BLaER1 (cell line): Measurements from ENCODE around the gene CD79B.

Experiments used
- H3K27ac ChIP-seq: shearing (Covaris generic); formaldehyde crosslinking; 2 replicates; pipeline ENCODE4 v1.8.1; 2022
- H3K27me3 ChIP-seq: shearing (Covaris generic); formaldehyde crosslinking; 2 replicates; pipeline ENCODE4 v1.8.1; 2022
- H3K36me3 ChIP-seq: shearing (Covaris generic); formaldehyde crosslinking; 2 replicates; pipeline ENCODE4 v1.8.1; 2022
- H3K4me1 ChIP-seq: shearing (Covaris generic); formaldehyde crosslinking; 2 replicates; pipeline ENCODE4 v1.8.1; 2022
- H3K4me2 ChIP-seq: shearing (Covaris generic); formaldehyde crosslinking; 2 replicates; pipeline ENCODE4 v1.8.1; 2022
- H3K4me3 ChIP-seq: shearing (Covaris generic); formaldehyde crosslinking; 2 replicates; pipeline ENCODE4 v1.8.1; 2022
- H3K9ac ChIP-seq: shearing (Covaris generic); formaldehyde crosslinking; 2 replicates; pipeline ENCODE4 v1.8.1; 2022
- H3K9me3 ChIP-seq: shearing (Covaris generic); formaldehyde crosslinking; 2 replicates; pipeline ENCODE4 v1.8.1; 2022
- H4K20me1 ChIP-seq: shearing (Covaris generic); formaldehyde crosslinking; 2 replicates; pipeline ENCODE4 v1.8.1; 2022
- Cebpa-rat ChIP-seq: shearing (Covaris generic); IDR thresholded peaks from 2 replicates; pipeline ENCODE4 v1.8.1; 2022

CD79B gene

GRCh38 chr17:63934183-63935112 is 2.3 kb upstream of the CD79B start:
- Histone ChIP-seq H3K9me3 (no peaks in the 10 kb centered on the region), H3K36me3 (peaks cover 13% of the 10 kb centered on the region), H3K4me1 (peaks cover 88% of the 10 kb centered on the region), H3K4me3 (no peak overlapping the region), H3K4me2 (peak overlapping the region; percentile 99), H4K20me1 (peaks cover 20% of the 10 kb centered on the region), H3K27me3 (no peaks in the 10 kb centered on the region), H3K9ac (no peak overlapping the region), H3K27ac (peak overlapping the region; percentile 97; the same call in 1 of the 2 replicates)
- TF ChIP-seq Cebpa-rat: no peak

- Histone ChIP-seq H3K36me3 (peaks cover 21% of the 10 kb centered on the region), H4K20me1 (peaks cover 29% of the 10 kb centered on the region), H3K9me3 (no peaks in the 10 kb centered on the region), H3K4me3 (0 out of 2 replicates have a peak overlapping the region, but pooled peaks have one; percentile 90), H3K27me3 (no peaks in the 10 kb centered on the region), H3K4me1 (peaks cover 88% of the 10 kb centered on the region), H3K4me2 (peak overlapping the region; percentile 99), H3K9ac (peak overlapping the region; percentile 94; the same call in 1 of the 2 replicates), H3K27ac (peak overlapping the region; percentile 97)
- TF ChIP-seq Cebpa-rat: no peak
Observed at GRCh38 chr17:63933598-63933997, 1.5 kb upstream of the CD79B start.

GRCh38 chr17:63932721-63933120 is 590 bp upstream of the CD79B start:
- H3K36me3 ChIP-seq: peaks cover 30% of the 10 kb centered on the region
- H3K4me2 ChIP-seq: peak overlapping the region; percentile 99
- H3K9me3 ChIP-seq: no peaks in the 10 kb centered on the region
- H4K20me1 ChIP-seq: peaks cover 36% of the 10 kb centered on the region
- peak overlapping the region; percentile 90 for H3K4me3 ChIP-seq
- no peaks in the 10 kb centered on the region for H3K27me3 ChIP-seq
- H3K4me1 ChIP-seq: peaks cover 88% of the 10 kb centered on the region
- H3K27ac ChIP-seq: peak overlapping the region; percentile 97
- H3K9ac ChIP-seq: peak overlapping the region; percentile 94
- TF ChIP-seq Cebpa-rat: no peak

GRCh38 chr17:63930951-63931575 is 1.1 kb downstream of the CD79B start:
- peak overlapping the region; percentile 99 for H3K4me2 ChIP-seq
- peaks cover 39% of the 10 kb centered on the region for H4K20me1 ChIP-seq
- H3K36me3 ChIP-seq: peaks cover 30% of the 10 kb centered on the region
- H3K9ac ChIP-seq: peak overlapping the region; percentile 94
- peak overlapping the region; percentile 97 for H3K27ac ChIP-seq
- no peak for TF ChIP-seq Cebpa-rat
- no peaks in the 10 kb centered on the region for H3K27me3 ChIP-seq
- H3K4me1 ChIP-seq: peaks cover 88% of the 10 kb centered on the region
- H3K4me3 ChIP-seq: peak overlapping the region; percentile 90
- H3K9me3 ChIP-seq: no peaks in the 10 kb centered on the region

- peak overlapping the region; percentile 99 for H3K4me2 ChIP-seq
- H3K4me1 ChIP-seq: peaks cover 88% of the 10 kb centered on the region
- peak overlapping the region; percentile 97 for H3K27ac ChIP-seq
- peak overlapping the region; percentile 90 for H3K4me3 ChIP-seq
- H3K9me3 ChIP-seq: no peaks in the 10 kb centered on the region
- peaks cover 30% of the 10 kb centered on the region for H3K36me3 ChIP-seq
- no peak for TF ChIP-seq Cebpa-rat
- peaks cover 39% of the 10 kb centered on the region for H4K20me1 ChIP-seq
- H3K9ac ChIP-seq: peak overlapping the region; percentile 94
- H3K27me3 ChIP-seq: no peaks in the 10 kb centered on the region
Observed at GRCh38 chr17:63929860-63930766, 2.0 kb downstream of the CD79B start.

GRCh38 chr17:63928966-63929695 is 3.0 kb downstream of the CD79B start:
- peaks cover 39% of the 10 kb centered on the region for H4K20me1 ChIP-seq
- H3K27ac ChIP-seq: peak overlapping the region; percentile 97
- no peaks in the 10 kb centered on the region for H3K27me3 ChIP-seq
- H3K4me3 ChIP-seq: peak overlapping the region; percentile 90
- H3K4me1 ChIP-seq: peaks cover 88% of the 10 kb centered on the region
- H3K4me2 ChIP-seq: peak overlapping the region; percentile 99
- no peaks in the 10 kb centered on the region for H3K9me3 ChIP-seq
- peak overlapping the region; percentile 94 for H3K9ac ChIP-seq
- H3K36me3 ChIP-seq: peaks cover 30% of the 10 kb centered on the region
- TF ChIP-seq Cebpa-rat: no peak

GRCh38 chr17:63928172-63928666 is 3.9 kb downstream of the CD79B start:
- Histone ChIP-seq H3K27ac (peak overlapping the region; percentile 97), H4K20me1 (peaks cover 39% of the 10 kb centered on the region), H3K4me2 (peak overlapping the region; percentile 99), H3K9ac (peak overlapping the region; percentile 94), H3K36me3 (peaks cover 30% of the 10 kb centered on the region), H3K4me3 (peak overlapping the region; percentile 90), H3K9me3 (no peaks in the 10 kb centered on the region), H3K4me1 (peaks cover 88% of the 10 kb centered on the region), H3K27me3 (no peaks in the 10 kb centered on the region)
- no peak for TF ChIP-seq Cebpa-rat

- Histone ChIP-seq H3K27ac (peak overlapping the region; percentile 97), H3K4me1 (peaks cover 88% of the 10 kb centered on the region), H3K27me3 (no peaks in the 10 kb centered on the region), H3K36me3 (peaks cover 30% of the 10 kb centered on the region), H3K4me3 (peak overlapping the region; percentile 90), H3K4me2 (peak overlapping the region; percentile 99), H3K9ac (peak overlapping the region; percentile 73), H3K9me3 (no peaks in the 10 kb centered on the region), H4K20me1 (peaks cover 39% of the 10 kb centered on the region)
- TF ChIP-seq Cebpa-rat: no peak
Observed at GRCh38 chr17:63927464-63928171, 4.5 kb downstream of the CD79B start.
